ENCODE measurements around the gene AP5B1. TPM values are rescaled to one million over a fixed set of nuclear protein-coding genes. Genes with fewer than 3 reads are reported as not detected.

AP5B1 gene
- total and polyA plus RNA-seq, 8 donors: 3.6 to 44.9 (median 12.4) TPM

GRCh38 chr11:65781152-65781961, 581 bp upstream of the AP5B1 start:
- intact Hi-C loops (cut with DNase I; ENCODE audit: low total_unique reads): no loop called here

GRCh38 chr11:65779919-65780769, 632 bp downstream of the AP5B1 start:
- peak; percentile 86 to 93 for DNase-seq
- intact Hi-C loops (cut with DNase I; ENCODE audit: low total_unique reads): loop anchor here (5.0 kb wide), 1 partner anchor 32 kb away; no protein-coding TSS in a partner anchor
- 0 to 5% (median 2%) methylated on average over 34 to 76 of the region's 76 CpGs for WGBS, 5 donors
- H3K9me3 ChIP-seq: no peaks in the 10 kb centered on the region
- H3K4me3 ChIP-seq: peak overlapping the region; percentile 78 to 97 (median 96)
- H3K36me3 ChIP-seq: peaks cover 21 to 31% (median 30%) of the 10 kb centered on the region in 4 donors
- peak overlapping the region; percentile 65 to 93 (median 89) for H3K27ac ChIP-seq
- TF ChIP-seq POLR2AphosphoS5 (IDR thresholded peaks at IDR 0.05) (peak; percentile 16 to 66 (median 62)), EP300 (IDR thresholded peaks at IDR 0.05) (no peak), CTCF (IDR thresholded peaks at IDR 0.05) (peak in 5 of 7 experiments; percentile 81 to 98 (median 94)), POLR2A (IDR thresholded peaks at IDR 0.05) (no peak)
- H3K27me3 ChIP-seq: peaks cover 0 to 5% (median 0%) of the 10 kb centered on the region in 3 donors
- peaks cover 22 to 53% (median 45%) of the 10 kb centered on the region in 4 donors for H3K4me1 ChIP-seq

More at GRCh38 chr11:65781152-65781961, 581 bp upstream of the AP5B1 start:
- 15 to 29% (median 22%) methylated on average over 22 to 74 of the region's 83 CpGs for WGBS, 5 donors
- DNase-seq: no peak
- TF ChIP-seq EP300 (IDR thresholded peaks at IDR 0.05): no peak
- peak in 1 of 7 experiments; percentile 43 for TF ChIP-seq CTCF (IDR thresholded peaks at IDR 0.05)
- H3K36me3 ChIP-seq: peaks cover 21 to 30% (median 29%) of the 10 kb centered on the region in 4 donors
- H3K27ac ChIP-seq: peak overlapping the region; percentile 56 to 93 (median 89)
- peak overlapping the region; percentile 78 to 97 (median 96) for H3K4me3 ChIP-seq
- peaks cover 27 to 49% (median 48%) of the 10 kb centered on the region in 4 donors for H3K4me1 ChIP-seq
- H3K27me3 ChIP-seq: peaks cover 5 to 17% (median 8%) of the 10 kb centered on the region in 3 donors
- H3K9me3 ChIP-seq: no peaks in the 10 kb centered on the region

GRCh38 chr11:65779669-65779918, 1.2 kb downstream of the AP5B1 start:
- WGBS, 5 donors: 60 to 96% (median 73%) methylated on average over 4 to 12 of the region's 12 CpGs

More at GRCh38 chr11:65779669-65779918, 1.2 kb downstream of the AP5B1 start:
- intact Hi-C loops (cut with DNase I; ENCODE audit: low total_unique reads): loop anchor here (5.0 kb wide), 1 partner anchor 33 kb away; no protein-coding TSS in a partner anchor
- TF ChIP-seq EP300 (IDR thresholded peaks at IDR 0.05): no peak
- TF ChIP-seq CTCF (IDR thresholded peaks at IDR 0.05): no peak
- no peak for TF ChIP-seq POLR2A (IDR thresholded peaks at IDR 0.05)
- TF ChIP-seq POLR2AphosphoS5 (IDR thresholded peaks at IDR 0.05): no peak
- Histone ChIP-seq H3K27ac (peak overlapping the region in 4 of 5 donors; percentile 89 to 93 (median 90)), H3K4me3 (peak overlapping the region; percentile 78 to 97 (median 96)), H3K4me1 (peaks cover 27 to 59% (median 48%) of the 10 kb centered on the region in 4 donors), H3K9me3 (no peaks in the 10 kb centered on the region), H3K27me3 (no peaks in the 10 kb centered on the region), H3K36me3 (peaks cover 21 to 31% (median 30%) of the 10 kb centered on the region in 4 donors)
- no peak for DNase-seq
